GM23338 (cell line): Measurements from ENCODE around the gene S100A1. TPM values are rescaled to one million over a fixed set of nuclear protein-coding genes. Genes with fewer than 3 reads are reported as not detected.

Source experiments
- ATAC-seq: fragments of 200-7000 bp; cut with Tn5 transposase; 3 replicates; pipeline ENCODE4 v1.9.1; 2020
- DNase-seq: peaks from one replicate; pipeline ENCODE4 v3.0.0-alpha.2; 2015; ENCODE audit warnings: low spot score
- H2AFZ ChIP-seq: fragments of 200-600 bp; sonication (generic); 2 replicates; pipeline ENCODE4 v1.8.0; 2016; ENCODE audit warnings: antibody characterized with exemption, mild to moderate bottlenecking, moderate library complexity
- H3F3A ChIP-seq: fragments of 200-600 bp; sonication (generic); replicated peaks from 2 replicates; pipeline ENCODE4 v1.8.0; 2017; ENCODE audit warnings: antibody characterized with exemption, mixed run types, low read depth
- H3K27ac ChIP-seq: fragments of 200-600 bp; sonication (generic); 2 replicates; pipeline ENCODE4 v1.6.1; 2016; ENCODE audit warnings: low read depth
- H3K27me3 ChIP-seq: fragments of 200-600 bp; sonication (generic); 2 replicates; pipeline ENCODE4 v1.8.0; 2016; ENCODE audit warnings: mild to moderate bottlenecking, mixed run types, moderate library complexity; ENCODE audit not compliant: insufficient read depth
- H3K36me3 ChIP-seq: fragments of 200-600 bp; sonication (generic); 2 replicates; pipeline ENCODE4 v1.8.0; 2016; ENCODE audit warnings: mild to moderate bottlenecking; ENCODE audit not compliant: insufficient read depth
- H3K4me1 ChIP-seq: fragments of 200-600 bp; sonication (generic); 2 replicates; pipeline ENCODE4 v1.8.0; 2016; ENCODE audit warnings: mild to moderate bottlenecking, moderate library complexity; ENCODE audit not compliant: insufficient read depth
- H3K4me2 ChIP-seq: fragments of 200-600 bp; sonication (generic); 2 replicates; pipeline ENCODE4 v1.7.1; 2017; ENCODE audit warnings: mixed run types
- H3K4me3 ChIP-seq: fragments of 200-600 bp; sonication (generic); 2 replicates; pipeline ENCODE4 v1.6.1; 2016; ENCODE audit warnings: mixed run types
- H3K79me2 ChIP-seq: fragments of 200-600 bp; sonication (generic); replicated peaks from 2 replicates; pipeline ENCODE4 v1.8.0; 2017; ENCODE audit warnings: mild to moderate bottlenecking; ENCODE audit not compliant: insufficient read depth
- H3K9me2 ChIP-seq: fragments of 200-600 bp; sonication (generic); 2 replicates; pipeline ENCODE4 v1.8.0; 2017; ENCODE audit not compliant: insufficient read depth
- H4K20me1 ChIP-seq: fragments of 200-600 bp; sonication (generic); replicated peaks from 2 replicates; pipeline ENCODE4 v1.8.0; 2017; ENCODE audit warnings: mild to moderate bottlenecking; ENCODE audit not compliant: insufficient read depth
- H3K27ac Mint-ChIP-seq: 2 replicates; pipeline ENCODE4 v1.8.0; 2020; ENCODE audit warnings: inconsistent platforms, mild to moderate bottlenecking, moderate library complexity, mixed read lengths
- H3K27me3 Mint-ChIP-seq: 3 replicates; pipeline ENCODE4 v1.8.0; 2022; ENCODE audit warnings: low read depth, mild to moderate bottlenecking, moderate library complexity, mixed read lengths, inconsistent platforms; ENCODE audit not compliant: insufficient read depth, poor library complexity
- H3K36me3 Mint-ChIP-seq: 3 replicates; pipeline ENCODE4 v1.8.0; 2021; ENCODE audit warnings: low read depth, mild to moderate bottlenecking, inconsistent platforms, moderate library complexity, mixed read lengths
- H3K4me1 Mint-ChIP-seq: 3 replicates; pipeline ENCODE4 v1.8.0; 2020; ENCODE audit warnings: mild to moderate bottlenecking, inconsistent platforms, mixed read lengths
- H3K4me3 Mint-ChIP-seq: 3 replicates; pipeline ENCODE4 v1.8.0; 2021; ENCODE audit warnings: moderate library complexity, mild to moderate bottlenecking, inconsistent platforms, mixed read lengths
- H3K9me3 Mint-ChIP-seq: 3 replicates; pipeline ENCODE4 v1.8.0; 2020; ENCODE audit warnings: moderate library complexity, mild to moderate bottlenecking, inconsistent platforms, mixed read lengths
- CREB1 ChIP-seq: fragments of 250-450 bp; sonication (Bioruptor Pico); IDR thresholded peaks from 2 replicates; pipeline ENCODE4 v1.5.0; 2020; ENCODE audit warnings: low read depth, mild to moderate bottlenecking, moderate library complexity
- EZH2 ChIP-seq: fragments of 200-600 bp; sonication (generic); IDR thresholded peaks from one replicate; pipeline ENCODE4 v1.8.0; 2017; ENCODE audit warnings: antibody characterized with exemption, mild to moderate bottlenecking, low read depth; ENCODE audit not compliant: unreplicated experiment
- EZH2phosphoT487 ChIP-seq: fragments of 200-600 bp; sonication (generic); IDR thresholded peaks from one replicate; pipeline ENCODE4 v1.8.1; 2018; ENCODE audit warnings: antibody characterized with exemption; ENCODE audit not compliant: unreplicated experiment
- JUNB ChIP-seq: IDR thresholded peaks from one replicate; pipeline ENCODE4 v1.6.1; 2016; ENCODE audit warnings: antibody characterized with exemption; ENCODE audit not compliant: unreplicated experiment
- NANOG ChIP-seq: IDR thresholded peaks from 2 replicates; pipeline ENCODE4 v1.6.1; 2016; ENCODE audit warnings: antibody characterized with exemption, borderline replicate concordance
- POLR2AphosphoS5 ChIP-seq: IDR thresholded peaks from 2 replicates; pipeline ENCODE4 v1.6.1; 2016; ENCODE audit warnings: antibody characterized with exemption, low read depth
- ZNF114 ChIP-seq: fragments of 250-450 bp; sonication (Bioruptor Pico); IDR thresholded peaks from 2 replicates; pipeline ENCODE4 v1.5.0; 2020; ENCODE audit warnings: mild to moderate bottlenecking, moderate library complexity
- polyA plus RNA-seq: library from polyadenylated mRNA; unstranded; fragments of >200 nt; fragmentation: Nextera tagmentation; extraction: Ambion mirVana; gene quantifications from 2 replicates; pipeline ENCODE4 v1.2.1, GENCODE V29; 2016
- total RNA-seq: library from RNA; depleted of rRNA; stranded (reverse); fragments of >200 nt; shearing (Covaris generic); gene quantifications from 2 replicates; pipeline ENCODE4 v1.2.3, GENCODE V29; 2014
- TF ChIP-seq, protein P1 (sequence below): IDR thresholded peaks from one replicate; pipeline ENCODE4 v1.6.1; 2018; ENCODE audit warnings: antibody characterized with exemption; ENCODE audit not compliant: unreplicated experiment
- TF ChIP-seq, protein P2 (sequence below): IDR thresholded peaks from 2 replicates; pipeline ENCODE4 v1.6.1; 2016; ENCODE audit warnings: antibody characterized with exemption

Gene S100A1
- total and polyA plus RNA-seq, 2 experiments from 2014 or later, result 0.13 to 0.66 TPM

DNA sequence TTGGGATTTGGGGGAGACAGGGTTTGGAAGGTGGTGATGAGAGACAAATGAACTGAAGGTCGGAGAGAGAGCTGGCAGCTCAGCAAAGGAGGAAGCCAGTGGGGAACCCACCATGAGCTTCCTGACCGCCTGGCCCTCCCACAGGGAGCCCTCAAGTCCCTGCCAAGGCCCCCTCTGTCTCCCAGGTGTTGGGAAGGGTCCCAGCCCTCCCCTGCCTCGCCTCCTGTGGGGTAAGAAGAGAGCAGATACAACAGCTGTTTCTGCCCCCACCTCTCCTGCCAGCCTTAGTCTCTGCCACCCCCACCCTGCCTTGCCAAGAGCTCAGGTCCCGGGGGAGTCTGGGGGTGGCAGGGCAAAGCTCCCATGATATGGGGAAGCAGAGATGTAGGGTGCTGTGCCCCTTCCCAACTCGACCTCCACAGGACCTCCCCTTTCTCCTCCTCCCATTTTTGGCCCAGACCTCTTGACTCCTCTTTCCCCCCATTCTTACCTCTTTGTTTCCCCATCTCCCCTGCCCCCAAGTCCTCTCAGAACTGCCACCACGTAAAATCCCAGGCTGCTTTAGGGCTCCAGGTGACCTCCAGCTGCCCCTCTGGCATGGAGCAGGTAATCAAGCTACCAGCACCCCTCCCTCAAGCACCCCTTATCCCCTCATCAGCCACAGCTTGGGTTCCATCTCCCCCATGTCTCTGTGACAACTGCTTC, 556 bp downstream of the S100A1 start:
- Histone ChIP-seq H2AFZ (no peak overlapping the region), H3K79me2 (no peaks in the 10 kb centered on the region), H3K9me2 (0 out of 2 replicates have a peak, but pooled peaks cover 3% of the 10 kb centered on the region), H3K4me2 (no peak overlapping the region), H4K20me1 (no peaks in the 10 kb centered on the region), H3K4me3 (no peak overlapping the region), H3K27ac (no peak overlapping the region), H3K36me3 (no peaks in the 10 kb centered on the region), H3K27me3 (no peaks in the 10 kb centered on the region), H3K4me1 (peaks cover 11% of the 10 kb centered on the region), H3F3A (peaks cover 8% of the 10 kb centered on the region; the same call in 1 of the 2 replicates)
- peaks cover 47% of the 10 kb centered on the region for H3K4me1 Mint-ChIP-seq
- ATAC-seq, result no peak
- peaks cover 31% of the 10 kb centered on the region for H3K36me3 Mint-ChIP-seq
- no peak overlapping the region for H3K4me3 Mint-ChIP-seq
- H3K9me3 Mint-ChIP-seq, result no peaks in the 10 kb centered on the region
- peaks cover 18% of the 10 kb centered on the region for H3K27me3 Mint-ChIP-seq
- TF ChIP-seq EZH2, result no peak
- no peak for TF ChIP-seq CREB1 (CRISPR knock-in tag)
- TF ChIP-seq ZNF114, result no peak
- TF ChIP-seq, protein P1, sequence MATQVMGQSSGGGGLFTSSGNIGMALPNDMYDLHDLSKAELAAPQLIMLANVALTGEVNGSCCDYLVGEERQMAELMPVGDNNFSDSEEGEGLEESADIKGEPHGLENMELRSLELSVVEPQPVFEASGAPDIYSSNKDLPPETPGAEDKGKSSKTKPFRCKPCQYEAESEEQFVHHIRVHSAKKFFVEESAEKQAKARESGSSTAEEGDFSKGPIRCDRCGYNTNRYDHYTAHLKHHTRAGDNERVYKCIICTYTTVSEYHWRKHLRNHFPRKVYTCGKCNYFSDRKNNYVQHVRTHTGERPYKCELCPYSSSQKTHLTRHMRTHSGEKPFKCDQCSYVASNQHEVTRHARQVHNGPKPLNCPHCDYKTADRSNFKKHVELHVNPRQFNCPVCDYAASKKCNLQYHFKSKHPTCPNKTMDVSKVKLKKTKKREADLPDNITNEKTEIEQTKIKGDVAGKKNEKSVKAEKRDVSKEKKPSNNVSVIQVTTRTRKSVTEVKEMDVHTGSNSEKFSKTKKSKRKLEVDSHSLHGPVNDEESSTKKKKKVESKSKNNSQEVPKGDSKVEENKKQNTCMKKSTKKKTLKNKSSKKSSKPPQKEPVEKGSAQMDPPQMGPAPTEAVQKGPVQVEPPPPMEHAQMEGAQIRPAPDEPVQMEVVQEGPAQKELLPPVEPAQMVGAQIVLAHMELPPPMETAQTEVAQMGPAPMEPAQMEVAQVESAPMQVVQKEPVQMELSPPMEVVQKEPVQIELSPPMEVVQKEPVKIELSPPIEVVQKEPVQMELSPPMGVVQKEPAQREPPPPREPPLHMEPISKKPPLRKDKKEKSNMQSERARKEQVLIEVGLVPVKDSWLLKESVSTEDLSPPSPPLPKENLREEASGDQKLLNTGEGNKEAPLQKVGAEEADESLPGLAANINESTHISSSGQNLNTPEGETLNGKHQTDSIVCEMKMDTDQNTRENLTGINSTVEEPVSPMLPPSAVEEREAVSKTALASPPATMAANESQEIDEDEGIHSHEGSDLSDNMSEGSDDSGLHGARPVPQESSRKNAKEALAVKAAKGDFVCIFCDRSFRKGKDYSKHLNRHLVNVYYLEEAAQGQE, result no peak
- TF ChIP-seq POLR2AphosphoS5, result no peak
- TF ChIP-seq, protein P2, sequence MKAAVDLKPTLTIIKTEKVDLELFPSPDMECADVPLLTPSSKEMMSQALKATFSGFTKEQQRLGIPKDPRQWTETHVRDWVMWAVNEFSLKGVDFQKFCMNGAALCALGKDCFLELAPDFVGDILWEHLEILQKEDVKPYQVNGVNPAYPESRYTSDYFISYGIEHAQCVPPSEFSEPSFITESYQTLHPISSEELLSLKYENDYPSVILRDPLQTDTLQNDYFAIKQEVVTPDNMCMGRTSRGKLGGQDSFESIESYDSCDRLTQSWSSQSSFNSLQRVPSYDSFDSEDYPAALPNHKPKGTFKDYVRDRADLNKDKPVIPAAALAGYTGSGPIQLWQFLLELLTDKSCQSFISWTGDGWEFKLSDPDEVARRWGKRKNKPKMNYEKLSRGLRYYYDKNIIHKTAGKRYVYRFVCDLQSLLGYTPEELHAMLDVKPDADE, result no peak
- TF ChIP-seq EZH2phosphoT487, result no peak
- no peak for TF ChIP-seq NANOG
- TF ChIP-seq JUNB, result no peak
- no peak overlapping the region for H3K27ac Mint-ChIP-seq
- no peak for DNase-seq

DNA sequence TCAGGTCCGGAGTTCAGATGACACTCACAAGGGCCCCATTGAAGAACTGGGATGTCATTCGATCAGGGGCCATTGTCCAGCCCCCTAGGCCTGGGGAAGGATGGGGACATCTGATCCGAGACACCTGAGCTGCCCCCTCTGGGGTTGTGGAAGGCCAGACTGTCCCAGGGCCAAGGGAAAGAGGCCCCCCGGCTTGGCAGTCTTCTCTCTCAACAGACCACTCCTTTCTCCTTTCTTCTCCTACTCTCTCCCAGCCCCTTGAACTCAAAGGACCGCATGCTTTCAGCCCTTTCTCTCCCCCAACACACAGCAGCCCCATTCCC, 1.1 kb downstream of the S100A1 start:
- peaks cover 42% of the 10 kb centered on the region for H3K4me1 Mint-ChIP-seq
- Histone ChIP-seq H3K9me2 (0 out of 2 replicates have a peak, but pooled peaks cover 3% of the 10 kb centered on the region), H3K27me3 (no peaks in the 10 kb centered on the region), H3K36me3 (no peaks in the 10 kb centered on the region), H2AFZ (no peak overlapping the region), H4K20me1 (no peaks in the 10 kb centered on the region), H3K4me1 (peaks cover 11% of the 10 kb centered on the region; the same call in 1 of the 2 replicates), H3K79me2 (peaks cover under 1% of the 10 kb centered on the region), H3K27ac (no peak overlapping the region), H3K4me3 (no peak overlapping the region), H3F3A (peaks cover 8% of the 10 kb centered on the region; the same call in 1 of the 2 replicates), H3K4me2 (no peak overlapping the region)
- no peak overlapping the region; the same call in 2 of the 3 replicates for H3K4me3 Mint-ChIP-seq
- DNase-seq (no peak), ATAC-seq (no peak)
- TF ChIP-seq EZH2 (no peak), NANOG (no peak), EZH2phosphoT487 (no peak)
- TF ChIP-seq, protein P1, result no peak
- no peaks in the 10 kb centered on the region for H3K9me3 Mint-ChIP-seq
- peaks cover 27% of the 10 kb centered on the region for H3K36me3 Mint-ChIP-seq
- no peak overlapping the region; the same call in 1 of the 2 replicates for H3K27ac Mint-ChIP-seq
- peaks cover 20% of the 10 kb centered on the region for H3K27me3 Mint-ChIP-seq
